Measurements from ENCODE around the gene WSB2.

Gene WSB2

GRCh38 chr12:118034429-118035189 is 26.4 kb downstream of the WSB2 start:
- Histone ChIP-seq H3K4me3 (ENCODE audit: low read depth, low read length) (no peak overlapping the region), H2AFZ (no peak overlapping the region), H3K4me2 (ENCODE audit: low read length) (no peak overlapping the region), H3K27ac (no peak overlapping the region), H3K4me1 (no peaks in the 10 kb centered on the region), H3K79me2 (no peaks in the 10 kb centered on the region), H3K9ac (no peak overlapping the region), H3K27me3 (ENCODE audit: control insufficient read depth, insufficient read depth, low read length) (no peaks in the 10 kb centered on the region), H3K9me3 (ENCODE audit: control insufficient read depth, low read length) (no peaks in the 10 kb centered on the region), H3K36me3 (ENCODE audit: control insufficient read depth, insufficient read depth, low read length) (no peaks in the 10 kb centered on the region)
- TF ChIP-seq CTCF (IDR thresholded peaks at IDR 0.05): peak; percentile 33

DNA sequence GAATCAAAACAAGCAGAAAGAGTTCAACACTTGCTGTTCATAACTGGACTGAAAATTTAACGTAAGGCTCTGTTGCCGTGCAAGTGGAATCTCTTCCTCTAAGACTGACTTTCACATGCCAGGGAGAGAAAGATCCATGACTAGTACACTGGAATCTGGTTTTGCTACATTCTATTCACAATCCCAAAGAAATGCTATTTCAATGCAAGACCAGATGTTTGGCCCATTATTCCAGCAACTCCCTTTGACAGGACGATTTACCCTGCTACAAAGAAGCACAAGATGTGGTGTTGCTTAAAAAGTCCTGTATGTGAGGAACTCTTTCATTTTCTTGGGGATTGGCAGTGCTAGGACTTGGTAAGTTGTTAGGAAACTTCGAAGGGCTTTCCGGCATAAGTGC is 27.1 kb downstream of the WSB2 start:
- TF ChIP-seq CTCF (IDR thresholded peaks at IDR 0.05): no peak
- Histone ChIP-seq H3K9ac (no peak overlapping the region), H3K36me3 (ENCODE audit: control insufficient read depth, insufficient read depth, low read length) (no peaks in the 10 kb centered on the region)

GRCh38 chr12:118033323-118033722 is 27.7 kb downstream of the WSB2 start:
- Histone ChIP-seq H3K27me3 (ENCODE audit: control insufficient read depth, insufficient read depth, low read length) (no peaks in the 10 kb centered on the region), H3K36me3 (ENCODE audit: control insufficient read depth, insufficient read depth, low read length) (no peaks in the 10 kb centered on the region), H3K9ac (no peak overlapping the region), H3K79me2 (no peaks in the 10 kb centered on the region), H3K9me3 (ENCODE audit: control insufficient read depth, low read length) (no peaks in the 10 kb centered on the region), H3K27ac (no peak overlapping the region), H3K4me3 (ENCODE audit: low read depth, low read length) (no peak overlapping the region), H3K4me2 (ENCODE audit: low read length) (no peak overlapping the region), H2AFZ (no peak overlapping the region), H3K4me1 (no peaks in the 10 kb centered on the region)
- TF ChIP-seq CTCF (IDR thresholded peaks at IDR 0.05): no peak

More for the DNA sequence above, 27.1 kb downstream of the WSB2 start:
- Histone ChIP-seq H3K27me3 (ENCODE audit: control insufficient read depth, insufficient read depth, low read length) (no peaks in the 10 kb centered on the region), H3K4me3 (ENCODE audit: low read depth, low read length) (no peak overlapping the region), H2AFZ (no peak overlapping the region), H3K9me3 (ENCODE audit: control insufficient read depth, low read length) (no peaks in the 10 kb centered on the region), H3K79me2 (no peaks in the 10 kb centered on the region), H3K4me2 (ENCODE audit: low read length) (no peak overlapping the region), H3K4me1 (no peaks in the 10 kb centered on the region), H3K27ac (no peak overlapping the region)

DNA sequence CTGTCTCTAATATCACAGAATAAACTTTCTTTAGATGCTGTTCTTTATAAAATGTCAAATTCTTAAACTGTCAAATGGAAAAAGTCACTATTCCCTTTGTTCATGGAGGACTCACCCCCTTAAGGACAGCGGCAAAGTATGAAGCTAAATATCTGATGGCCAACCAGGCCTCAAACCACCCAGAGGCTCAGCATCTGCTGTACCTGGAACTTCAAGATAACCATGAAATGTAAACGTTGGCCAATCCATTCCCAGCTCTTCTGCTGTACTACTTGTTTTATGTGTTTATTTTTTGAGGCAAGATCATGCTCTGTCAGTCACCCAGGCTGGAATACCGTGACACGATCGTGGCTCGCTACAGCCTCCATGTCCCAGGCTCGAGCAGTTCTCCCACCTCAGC is 28.8 kb downstream of the WSB2 start:
- H3K4me1 ChIP-seq: no peaks in the 10 kb centered on the region
- no peaks in the 10 kb centered on the region for H3K36me3 ChIP-seq (ENCODE audit: control insufficient read depth, insufficient read depth, low read length)
- no peak overlapping the region for H3K9ac ChIP-seq

More for the DNA sequence above, 28.8 kb downstream of the WSB2 start:
- Histone ChIP-seq H3K79me2 (no peaks in the 10 kb centered on the region), H3K27ac (no peak overlapping the region), H3K9me3 (ENCODE audit: control insufficient read depth, low read length) (no peaks in the 10 kb centered on the region), H3K4me3 (ENCODE audit: low read depth, low read length) (no peak overlapping the region), H2AFZ (no peak overlapping the region), H3K4me2 (ENCODE audit: low read length) (no peak overlapping the region), H3K27me3 (ENCODE audit: control insufficient read depth, insufficient read depth, low read length) (no peaks in the 10 kb centered on the region)
- TF ChIP-seq CTCF (IDR thresholded peaks at IDR 0.05): no peak
